Measurements from ENCODE around the gene CAMP.

- TF ChIP-seq EZH2phosphoT487 (IDR thresholded peaks at IDR 0.05; ENCODE audit: borderline replicate concordance) (no peak), CTCF (conservative IDR thresholded peaks at IDR 0.05; ENCODE audit: low read length) (no peak)
These were observed 3.8 kb upstream of the CAMP start for GRCh38 chr3:48219543-48219942.
